GM18499 (cell line): ENCODE data around the gene CD151.

Source experiments
- ATAC-seq: cut with Tn5 transposase; IDR thresholded peaks from one replicate; pipeline ENCODE4 v1.9.1; 2021; ENCODE audit warnings: moderate number of reproducible peaks; ENCODE audit not compliant: insufficient read depth, unreplicated experiment

The CD151 gene

DNA sequence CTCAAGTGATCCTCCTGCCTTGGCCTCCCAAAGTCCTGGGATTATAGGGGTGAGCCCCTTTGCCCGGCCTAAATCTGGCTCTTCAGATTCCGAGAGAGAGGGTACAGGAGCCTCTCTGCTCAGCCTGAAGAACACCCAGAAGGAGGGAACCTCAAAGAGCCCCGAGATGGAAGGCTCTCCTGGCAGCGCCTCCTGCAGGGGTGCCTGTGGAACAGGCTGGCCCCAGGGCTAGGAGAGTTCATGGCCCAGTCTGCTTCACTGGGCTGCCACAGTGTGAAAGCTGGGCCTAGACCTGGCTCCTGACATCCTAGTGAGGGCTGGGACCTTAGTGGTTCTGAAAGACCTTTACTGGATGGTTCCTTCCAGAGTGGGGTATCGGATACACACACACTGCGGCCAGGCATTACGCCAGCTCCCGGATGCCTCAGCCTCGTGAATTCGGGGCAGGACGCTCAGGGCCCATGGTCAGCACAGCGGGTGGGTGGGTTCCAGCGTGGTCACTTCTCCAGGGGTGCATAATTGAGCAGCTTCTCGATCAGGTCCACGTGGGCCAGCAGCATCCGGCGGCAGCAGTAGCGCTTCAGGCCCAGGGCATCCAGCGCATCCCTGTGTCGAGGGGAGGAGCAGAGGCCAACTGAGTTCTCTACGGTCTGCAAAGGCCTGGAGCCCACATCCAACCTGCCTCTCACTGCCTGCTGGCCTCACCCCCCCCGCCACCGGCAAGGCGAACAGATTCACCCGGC lies 7.3 kb downstream of the CD151 start:
- ATAC-seq = no peak

DNA sequence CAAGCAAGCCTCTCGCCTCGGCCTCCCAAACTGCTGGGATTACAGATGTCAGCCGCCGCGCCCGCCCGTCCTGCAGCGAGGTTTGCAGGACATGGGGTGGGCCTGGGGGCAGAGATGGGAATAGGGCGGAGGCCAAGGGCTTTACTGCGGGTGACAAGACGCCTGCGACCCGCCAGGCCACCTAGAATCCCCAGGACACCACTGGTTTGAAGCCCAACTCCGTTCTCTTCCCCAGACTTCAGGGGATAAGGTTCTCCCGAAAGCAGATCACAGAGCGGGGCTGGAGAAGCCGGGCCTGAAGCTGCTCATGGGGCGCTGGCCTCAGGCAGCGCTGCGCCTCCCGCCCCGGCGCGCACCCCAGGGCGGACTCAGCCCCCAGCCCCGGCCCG lies 9.2 kb downstream of the CD151 start:
- ATAC-seq = no peak

GRCh38 chr11:842370-843002 lies 9.7 kb downstream of the CD151 start, which contains the start of the genes POLR2L and TSPAN4:
Gene POLR2L, minus strand, starts transcription at chr11:842529. Its CDS starts 21 bp downstream, at chr11:842508.
Gene TSPAN4, plus strand, starts transcription at chr11:842852. Its CDS starts 7,453 bp downstream, at chr11:850305.
- no peak for ATAC-seq

- no peak for ATAC-seq
Observed at GRCh38 chr11:843086-843734, 10.5 kb downstream of the CD151 start.

DNA sequence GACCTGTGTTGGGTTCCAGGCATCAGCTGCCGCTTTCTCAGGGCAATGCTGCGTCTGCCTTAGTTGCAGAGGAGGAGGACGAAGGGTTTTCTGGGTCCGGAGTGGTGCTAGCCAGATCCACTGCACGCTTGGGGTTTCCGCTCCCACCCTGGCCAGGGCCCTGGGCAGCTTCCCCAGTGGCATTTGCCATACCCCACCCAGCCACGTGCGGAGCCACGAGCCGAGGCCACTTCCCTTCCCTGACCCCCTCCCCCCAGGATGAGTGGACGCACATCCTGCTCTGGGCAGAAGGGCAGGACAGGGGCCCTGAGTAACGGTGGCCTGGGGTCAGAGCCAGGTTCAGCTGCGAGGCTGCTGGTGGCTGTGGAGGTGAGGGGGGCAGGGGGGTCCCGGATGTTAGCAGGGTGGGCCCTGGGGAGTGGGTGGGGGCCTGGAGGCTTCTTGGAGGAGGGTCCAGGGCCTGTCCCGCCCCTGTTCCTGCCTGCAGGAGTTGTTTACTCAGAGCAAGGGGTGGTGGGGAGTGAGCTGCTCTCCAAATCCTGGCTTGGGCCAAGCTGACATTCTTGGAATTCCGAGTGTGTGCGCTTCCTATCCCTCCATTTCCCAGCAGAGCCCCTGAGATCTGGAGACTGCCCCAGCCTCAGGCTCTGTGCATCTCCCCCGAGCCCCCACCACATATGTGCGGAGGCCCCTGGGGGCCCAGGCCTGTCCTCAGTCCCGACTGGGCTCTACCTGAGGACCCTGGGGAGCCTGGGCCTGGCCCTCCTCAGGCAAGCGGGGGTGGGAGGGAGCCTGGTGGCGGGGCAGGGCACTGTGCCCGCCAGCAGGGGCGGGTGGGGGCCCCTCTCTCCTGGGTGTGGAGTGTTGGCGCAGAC lies 11.3 kb downstream of the CD151 start:
- ATAC-seq = no peak

DNA sequence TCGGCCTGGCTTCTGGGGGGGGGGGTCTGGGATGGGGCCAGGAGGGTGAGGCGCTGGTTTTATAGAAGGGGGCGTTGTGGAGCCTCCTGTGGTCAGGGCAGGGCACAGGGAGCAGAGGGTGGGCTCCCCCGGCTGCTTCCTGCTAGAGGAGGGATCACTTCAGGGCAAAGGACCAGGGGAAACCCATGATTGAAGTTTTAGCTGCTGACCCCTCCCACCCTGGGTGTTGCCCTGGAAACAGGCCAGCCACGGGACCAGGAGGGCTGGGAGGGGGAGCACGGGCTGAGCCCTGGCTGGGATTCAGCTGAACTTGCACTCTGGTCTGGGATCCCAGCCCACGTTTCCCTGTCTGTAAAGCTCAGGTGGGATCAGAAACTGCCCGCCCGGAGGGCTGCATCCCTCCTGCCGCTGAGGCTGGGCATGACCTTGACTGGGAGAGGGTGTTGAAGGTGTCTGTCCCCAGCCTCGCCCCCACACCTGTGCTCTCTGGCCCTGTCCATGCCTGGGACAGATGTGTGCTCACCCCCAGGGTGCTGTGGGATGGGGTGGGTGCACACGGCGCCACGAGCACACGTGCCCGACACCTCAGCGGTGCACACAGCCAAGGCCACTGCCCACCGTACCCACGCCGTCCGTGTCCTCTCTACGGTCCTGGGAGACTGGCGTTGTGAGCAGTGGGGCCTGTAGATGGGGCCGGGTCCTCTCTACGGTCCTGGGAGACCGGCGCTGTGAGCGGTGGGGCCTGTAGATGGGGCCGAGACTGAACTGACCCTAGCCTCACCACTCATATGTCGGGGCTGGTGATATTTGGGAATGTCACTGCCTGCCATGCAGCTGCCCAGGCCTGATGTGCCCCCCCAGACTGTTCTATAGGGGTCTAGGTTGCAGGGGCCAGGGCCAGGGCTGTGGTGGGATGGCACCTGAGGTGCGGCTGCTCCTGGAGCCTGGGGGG lies 12.2 kb downstream of the CD151 start:
- no peak for ATAC-seq

DNA sequence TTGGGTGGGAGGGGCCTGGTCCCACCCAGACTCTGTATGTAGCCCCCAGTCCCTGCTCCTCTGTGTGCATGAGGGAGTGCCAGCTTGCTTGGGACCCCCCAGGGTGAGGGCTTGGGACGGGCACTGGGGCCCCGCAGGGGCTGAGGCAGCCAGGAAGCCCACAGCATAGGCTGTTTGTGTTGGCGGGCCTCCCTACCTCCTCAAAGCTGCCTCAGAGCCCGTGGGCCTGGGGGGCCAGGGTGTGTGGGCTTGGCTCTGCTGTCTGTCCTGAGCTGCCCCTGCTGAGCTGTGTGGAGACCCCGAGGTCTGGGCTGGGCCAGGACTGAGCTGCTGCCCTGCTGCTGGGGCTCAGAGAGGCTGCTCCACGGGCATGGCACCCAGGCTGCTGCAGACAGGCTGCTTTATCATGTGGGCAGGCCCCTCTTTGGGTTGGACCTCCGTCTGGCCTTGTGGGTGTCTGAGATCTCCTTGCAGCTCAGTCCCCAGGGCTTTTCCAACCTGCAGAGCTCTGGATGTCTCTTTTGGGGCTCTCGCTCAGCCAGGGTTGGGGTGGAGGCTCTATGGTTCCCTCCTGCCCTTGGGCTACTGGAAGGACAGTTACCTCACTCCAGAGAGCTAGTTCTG lies 13.2 kb downstream of the CD151 start:
- no peak for ATAC-seq

- no peak for ATAC-seq
Observed at GRCh38 chr11:846496-847098, 13.8 kb downstream of the CD151 start.

- ATAC-seq = no peak
Observed at GRCh38 chr11:847876-848275, 15.1 kb downstream of the CD151 start.

DNA sequence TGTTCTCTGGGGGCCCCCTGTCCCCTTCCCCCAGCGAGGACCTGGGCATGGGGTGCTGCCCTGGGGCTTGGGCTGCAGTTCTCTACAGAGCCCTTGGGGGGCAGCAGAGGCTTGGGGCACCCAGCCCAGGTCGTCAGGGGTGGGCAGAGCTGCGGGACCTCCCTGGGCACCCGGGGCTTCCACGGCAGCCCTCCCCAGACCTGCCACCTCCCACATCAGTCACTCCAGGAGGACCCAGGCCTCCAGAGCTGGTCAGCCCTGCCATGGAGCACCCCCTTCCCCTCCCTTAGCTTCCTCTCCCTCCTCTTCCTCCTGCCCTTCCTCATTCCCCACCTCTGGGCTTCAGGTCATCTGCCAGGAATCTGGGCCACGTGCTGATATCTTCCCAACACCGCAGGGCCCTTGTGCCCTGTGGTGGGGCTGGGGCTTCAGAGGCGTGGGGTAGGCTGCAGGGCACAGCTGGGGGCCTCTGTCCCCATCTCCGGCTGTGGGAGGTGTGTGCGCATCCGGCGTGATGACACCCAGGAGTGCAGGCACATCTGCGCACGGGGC lies 15.7 kb downstream of the CD151 start:
- ATAC-seq = no peak

- no peak for ATAC-seq
Observed at GRCh38 chr11:849104-849824, 16.5 kb downstream of the CD151 start.

DNA sequence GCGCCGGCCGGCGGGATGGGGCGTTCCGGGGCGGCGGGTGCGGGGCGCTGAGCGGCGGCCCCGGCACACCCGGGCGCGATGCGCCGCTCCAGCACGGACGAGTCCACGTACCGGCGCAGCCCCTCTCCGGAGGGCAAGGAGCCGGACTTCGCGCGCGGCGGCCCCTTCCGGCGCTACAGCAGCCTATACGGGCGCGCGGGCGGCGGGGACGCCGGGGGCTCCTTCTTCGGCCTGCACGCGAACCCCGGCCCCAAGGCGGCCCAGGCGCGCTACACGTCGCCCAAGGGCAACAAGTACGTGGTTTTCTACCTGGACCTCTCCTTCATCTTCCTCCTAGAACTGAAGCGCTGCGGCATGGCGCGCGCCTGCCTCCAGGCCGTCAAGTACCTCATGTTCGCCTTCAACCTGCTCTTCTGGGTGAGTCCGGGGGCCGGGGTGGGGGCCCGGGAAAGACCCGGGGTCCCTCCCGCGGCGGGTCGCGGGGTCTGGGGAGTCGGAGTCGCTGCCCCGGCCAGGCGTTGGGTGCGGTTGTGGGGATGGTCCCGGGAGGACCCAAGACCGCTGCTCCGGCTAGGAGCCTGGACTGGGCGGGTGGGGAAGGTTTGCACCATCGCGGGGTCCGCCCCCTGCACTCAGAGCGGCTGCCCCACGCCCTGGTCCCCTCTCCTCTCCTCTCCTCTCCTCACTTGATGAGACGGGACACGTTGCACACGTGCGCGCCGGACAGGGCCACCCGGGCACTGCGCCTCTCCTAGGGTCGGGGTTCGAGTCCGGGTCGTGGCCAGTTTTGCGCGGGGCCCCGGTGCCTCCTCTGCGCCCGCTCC lies 17.4 kb downstream of the CD151 start:
- no peak for ATAC-seq

- ATAC-seq = no peak
Observed at GRCh38 chr11:850775-851763, 18.3 kb downstream of the CD151 start.

- no peak for ATAC-seq
Observed at GRCh38 chr11:852762-853161, 20.0 kb downstream of the CD151 start.

GRCh38 chr11:853682-854448 lies 21.1 kb downstream of the CD151 start:
- ATAC-seq = no peak
